HEK293 (cell line): ENCODE measurements around the gene UBXN1.

Experiments
- CTCF ChIP-seq: fragments of 450-650 bp; formaldehyde crosslinking; IDR thresholded peaks from 2 replicates; pipeline ENCODE4 v1.5.1; 2016; ENCODE audit warnings: missing biosample characterization, missing genetic modification characterization
- FEZF1 ChIP-seq: fragments of 450-650 bp; formaldehyde crosslinking; IDR thresholded peaks from 2 replicates; pipeline ENCODE4 v1.5.1; 2016; ENCODE audit warnings: missing biosample characterization, missing genetic modification characterization
- IKZF3 ChIP-seq: fragments of 450-650 bp; IDR thresholded peaks from 2 replicates; pipeline ENCODE4 v1.5.0; 2018; ENCODE audit warnings: missing biosample characterization, mild to moderate bottlenecking, missing genetic modification characterization, moderate library complexity
- RBAK ChIP-seq: fragments of 450-650 bp; formaldehyde crosslinking; IDR thresholded peaks from 2 replicates; pipeline ENCODE4 v1.5.1; 2016; ENCODE audit warnings: missing biosample characterization, missing genetic modification characterization
- REST ChIP-seq: fragments of 450-650 bp; formaldehyde crosslinking; IDR thresholded peaks from 2 replicates; pipeline ENCODE4 v1.5.1; 2016; ENCODE audit warnings: missing biosample characterization, missing genetic modification characterization
- ZBTB49 ChIP-seq: fragments of 450-650 bp; formaldehyde crosslinking; IDR thresholded peaks from 2 replicates; pipeline ENCODE4 v1.5.1; 2016; ENCODE audit warnings: missing biosample characterization, missing genetic modification characterization, low read depth
- ZNF121 ChIP-seq: fragments of 450-650 bp; formaldehyde crosslinking; IDR thresholded peaks from 2 replicates; pipeline ENCODE4 v1.5.1; 2016; ENCODE audit warnings: missing biosample characterization, missing genetic modification characterization
- ZNF266 ChIP-seq: fragments of 450-650 bp; formaldehyde crosslinking; IDR thresholded peaks from 2 replicates; pipeline ENCODE4 v1.5.1; 2016; ENCODE audit warnings: missing biosample characterization, missing genetic modification characterization, low read depth
- ZNF48 ChIP-seq: fragments of 450-650 bp; formaldehyde crosslinking; IDR thresholded peaks from 2 replicates; pipeline ENCODE4 v1.5.1; 2016; ENCODE audit warnings: missing biosample characterization, missing genetic modification characterization
- TF ChIP-seq, protein P1 (sequence below): fragments of 450-650 bp; formaldehyde crosslinking; IDR thresholded peaks from 2 replicates; pipeline ENCODE4 v1.5.1; 2017; ENCODE audit warnings: missing biosample characterization, missing genetic modification characterization
- TF ChIP-seq, protein P2 (sequence below): fragments of 450-650 bp; formaldehyde crosslinking; IDR thresholded peaks from 2 replicates; pipeline ENCODE4 v1.5.1; 2016; ENCODE audit warnings: missing biosample characterization, missing genetic modification characterization

- no peak for TF ChIP-seq CTCF (tag by site-specific recombination)
- no peak for TF ChIP-seq FEZF1 (tag by site-specific recombination)
- TF ChIP-seq, protein P1, sequence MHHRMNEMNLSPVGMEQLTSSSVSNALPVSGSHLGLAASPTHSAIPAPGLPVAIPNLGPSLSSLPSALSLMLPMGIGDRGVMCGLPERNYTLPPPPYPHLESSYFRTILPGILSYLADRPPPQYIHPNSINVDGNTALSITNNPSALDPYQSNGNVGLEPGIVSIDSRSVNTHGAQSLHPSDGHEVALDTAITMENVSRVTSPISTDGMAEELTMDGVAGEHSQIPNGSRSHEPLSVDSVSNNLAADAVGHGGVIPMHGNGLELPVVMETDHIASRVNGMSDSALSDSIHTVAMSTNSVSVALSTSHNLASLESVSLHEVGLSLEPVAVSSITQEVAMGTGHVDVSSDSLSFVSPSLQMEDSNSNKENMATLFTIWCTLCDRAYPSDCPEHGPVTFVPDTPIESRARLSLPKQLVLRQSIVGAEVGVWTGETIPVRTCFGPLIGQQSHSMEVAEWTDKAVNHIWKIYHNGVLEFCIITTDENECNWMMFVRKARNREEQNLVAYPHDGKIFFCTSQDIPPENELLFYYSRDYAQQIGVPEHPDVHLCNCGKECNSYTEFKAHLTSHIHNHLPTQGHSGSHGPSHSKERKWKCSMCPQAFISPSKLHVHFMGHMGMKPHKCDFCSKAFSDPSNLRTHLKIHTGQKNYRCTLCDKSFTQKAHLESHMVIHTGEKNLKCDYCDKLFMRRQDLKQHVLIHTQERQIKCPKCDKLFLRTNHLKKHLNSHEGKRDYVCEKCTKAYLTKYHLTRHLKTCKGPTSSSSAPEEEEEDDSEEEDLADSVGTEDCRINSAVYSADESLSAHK (tag by site-specific recombination), result no peak
- TF ChIP-seq, protein P2, sequence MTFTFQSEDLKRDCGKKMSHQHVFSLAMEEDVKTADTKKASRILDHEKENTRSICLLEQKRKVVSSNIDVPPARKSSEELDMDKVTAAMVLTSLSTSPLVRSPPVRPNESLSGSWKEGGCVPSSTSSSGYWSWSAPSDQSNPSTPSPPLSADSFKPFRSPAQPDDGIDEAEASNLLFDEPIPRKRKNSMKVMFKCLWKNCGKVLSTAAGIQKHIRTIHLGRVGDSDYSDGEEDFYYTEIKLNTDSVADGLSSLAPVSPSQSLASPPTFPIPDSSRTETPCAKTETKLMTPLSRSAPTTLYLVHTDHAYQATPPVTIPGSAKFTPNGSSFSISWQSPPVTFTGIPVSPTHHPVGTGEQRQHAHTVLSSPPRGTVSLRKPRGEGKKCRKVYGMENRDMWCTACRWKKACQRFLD (tag by site-specific recombination), result no peak
- no peak for TF ChIP-seq REST (tag by site-specific recombination)
- TF ChIP-seq RBAK (tag by site-specific recombination), result no peak
- no peak for TF ChIP-seq IKZF3
- TF ChIP-seq ZNF121 (tag by site-specific recombination), result no peak
- TF ChIP-seq ZNF48, result no peak
- no peak for TF ChIP-seq ZNF266 (tag by site-specific recombination)
- TF ChIP-seq ZBTB49, result no peak
Measured at GRCh38 chr11:62632492-62632891, 46.4 kb downstream of the UBXN1 start.
